Stimulated activated CD4-positive, alpha-beta T cell treated with anti-CD3 and anti-CD28 coated beads, Interleukin-1b, Interleukin-23, amount 100 ng/mL, for 1 hour (primary cell): ENCODE measurements around the gene TRIM39.
"Not testable (repeated sequence)": the region's sequence is repeated elsewhere in the genome, so short reads cannot be mapped to it uniquely, and the experiment has no call there.

Experiments
- DNase-seq, 2 donors: peaks; one replicate each; pipeline ENCODE4 v3.0.0-alpha.2; 2020; ENCODE audit warnings: low read depth in 2 of 2

Gene TRIM39

GRCh38 chr6:30326526-30327231 lies at the start of gene TRIM39:
TRIM39 (plus strand) TSS chr6:30326927; CDS start chr6:30329318, 2,391 bp downstream.
- DNase-seq = peak; percentile 60 to 72

DNA sequence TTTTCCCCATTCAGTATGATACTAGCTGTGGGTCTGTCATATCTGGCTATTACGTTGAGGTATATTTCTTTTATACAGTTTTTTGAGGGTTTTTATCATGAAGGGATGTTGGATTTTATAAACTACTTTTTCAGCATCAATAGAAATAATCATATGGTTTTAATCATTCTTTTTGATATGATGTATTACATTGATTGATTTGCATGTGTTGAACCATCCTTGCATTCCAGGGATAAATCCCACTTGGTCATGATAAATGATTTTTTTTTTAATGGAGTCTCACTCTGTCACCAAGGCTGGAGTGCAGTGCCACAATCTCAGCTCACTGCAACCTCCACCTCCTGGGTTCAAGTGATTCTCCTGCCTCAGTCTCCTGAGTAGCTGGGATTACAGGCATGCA lies 45.7 kb upstream of the TRIM39 start:
- not testable (repeated sequence) for DNase-seq

DNA sequence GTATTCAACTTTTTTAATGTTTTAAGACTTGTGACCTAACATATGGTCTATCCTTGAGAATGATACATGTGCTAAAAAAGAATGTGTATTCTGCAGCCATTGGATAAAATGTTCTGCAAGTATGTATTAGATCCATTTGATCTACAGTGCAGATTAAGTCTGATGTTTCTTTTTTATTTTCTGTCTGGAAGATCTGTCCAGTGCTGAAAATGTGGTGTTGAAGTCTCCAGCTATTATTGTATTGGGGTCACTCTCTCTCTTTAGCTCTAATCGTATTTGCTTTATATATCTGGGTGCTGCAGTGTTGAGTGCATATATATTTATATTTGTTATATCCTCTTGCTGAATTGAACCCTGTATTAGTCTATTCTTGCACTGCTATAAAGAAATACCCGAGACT lies 44.2 kb upstream of the TRIM39 start:
- no peak for DNase-seq

GRCh38 chr6:30283761-30284160 lies 43.0 kb upstream of the TRIM39 start:
- no peak for DNase-seq

GRCh38 chr6:30287139-30287538 lies 39.6 kb upstream of the TRIM39 start:
- DNase-seq = no peak

DNA sequence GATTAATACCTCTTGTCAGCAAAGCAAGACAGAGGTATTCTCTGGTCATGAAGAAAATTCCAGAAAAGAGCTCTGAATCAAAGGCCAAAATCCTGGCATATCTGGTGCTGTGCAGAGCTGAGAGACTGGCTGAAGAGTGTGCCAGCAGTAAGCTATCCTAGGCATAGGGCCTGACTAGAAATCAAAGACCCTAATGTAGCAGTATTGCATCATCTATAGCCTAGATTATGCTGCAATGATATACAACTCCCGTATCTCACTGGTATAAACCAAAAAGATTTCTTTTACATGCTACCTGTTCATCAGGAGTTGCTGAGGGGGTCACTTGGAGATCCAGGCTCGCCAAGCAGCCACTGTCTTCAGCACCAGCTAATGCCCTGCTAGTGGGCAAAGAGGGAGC lies 30.9 kb upstream of the TRIM39 start:
- DNase-seq = no peak

DNA sequence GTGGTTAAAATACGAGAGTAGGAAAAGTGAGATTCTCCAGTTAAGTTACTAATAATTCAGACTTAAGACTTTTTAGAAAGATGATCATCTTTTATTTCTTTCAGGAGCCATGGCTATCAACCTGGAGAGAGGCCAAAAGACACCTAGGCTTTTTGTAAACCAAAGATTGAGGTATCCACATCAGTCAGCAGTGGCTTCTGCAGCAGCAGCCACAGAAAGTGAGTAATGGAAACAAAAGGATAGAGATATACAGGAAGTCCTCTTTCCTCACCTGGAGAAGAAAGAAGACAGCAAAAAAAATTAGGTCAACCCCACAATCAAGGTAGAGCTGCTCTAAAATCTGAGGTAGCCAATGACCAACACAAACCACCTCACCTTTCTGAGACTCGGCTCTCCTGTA lies 22.7 kb upstream of the TRIM39 start:
- no peak for DNase-seq

DNA sequence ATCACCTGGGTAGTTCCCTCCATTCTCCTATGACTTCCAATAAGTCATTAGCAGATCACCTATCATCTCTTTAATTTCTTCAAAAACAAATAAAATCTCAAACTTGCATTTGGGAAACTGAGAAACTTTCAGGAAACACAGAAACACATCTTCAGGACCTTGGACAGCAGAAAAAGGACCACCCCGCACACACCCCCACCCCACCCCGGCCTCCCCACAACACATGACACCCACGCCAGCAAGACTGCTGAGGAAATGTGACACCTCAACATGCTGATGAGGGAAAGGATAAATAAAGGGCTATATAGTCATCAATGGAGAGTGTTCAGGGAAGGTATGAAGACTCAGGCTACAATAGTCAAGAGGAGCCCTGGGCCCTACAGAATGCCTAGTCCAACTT lies 15.6 kb upstream of the TRIM39 start:
- DNase-seq = no peak

DNA sequence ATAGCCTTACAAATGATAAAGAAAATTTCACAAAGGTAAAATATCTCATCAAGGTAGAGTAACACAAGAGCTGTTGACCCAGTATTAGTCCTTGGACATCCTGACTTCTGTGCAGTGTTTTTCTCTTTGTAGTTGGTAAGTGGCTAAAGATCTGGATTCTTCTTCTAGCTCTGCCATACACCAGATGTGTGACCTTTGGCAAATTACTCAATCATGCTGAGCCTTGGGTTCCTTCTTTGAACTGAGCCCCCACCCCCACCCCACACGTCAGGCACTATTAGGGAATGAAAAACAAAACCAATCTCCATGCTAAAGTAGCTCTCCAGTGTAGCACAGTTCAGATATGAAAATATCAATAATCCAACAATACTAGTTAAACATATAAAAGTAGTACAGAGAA lies 15.1 kb upstream of the TRIM39 start:
- DNase-seq = no peak

- no peak for DNase-seq
Observed at GRCh38 chr6:30312266-30312665, 14.5 kb upstream of the TRIM39 start.

DNA sequence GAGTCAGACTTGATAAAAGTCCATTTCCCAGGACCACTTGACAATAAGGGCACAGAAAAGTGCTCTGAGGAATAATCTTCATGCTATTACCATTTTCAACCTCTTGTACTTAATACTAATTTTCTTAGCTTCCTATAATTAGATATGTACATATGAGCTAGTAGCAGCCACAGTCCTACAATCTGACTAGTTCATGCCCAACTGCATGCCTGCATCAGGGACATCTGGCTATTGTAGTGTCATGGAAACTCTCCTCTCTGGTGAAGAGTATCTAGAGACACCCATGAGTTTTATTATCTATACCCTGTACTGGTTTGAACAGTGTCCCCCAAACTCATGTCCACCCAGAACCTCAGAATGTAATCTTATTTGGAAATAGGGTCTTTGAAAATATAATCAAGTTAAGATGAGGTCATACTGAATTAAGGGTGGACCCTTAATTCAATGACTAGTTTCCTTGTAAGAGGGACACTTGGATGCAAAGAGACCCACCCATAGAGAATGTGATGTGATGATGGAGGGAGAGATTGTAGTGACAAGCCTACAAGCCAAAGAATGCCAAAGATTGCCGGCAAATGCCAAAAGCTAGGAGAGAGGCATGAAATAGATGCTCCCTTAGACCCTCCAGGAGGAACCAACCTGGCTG lies 13.9 kb upstream of the TRIM39 start:
- DNase-seq = no peak

GRCh38 chr6:30315156-30315555 lies 11.6 kb upstream of the TRIM39 start:
- no peak for DNase-seq

GRCh38 chr6:30317913-30318589 lies 8.7 kb upstream of the TRIM39 start:
- DNase-seq = no peak

DNA sequence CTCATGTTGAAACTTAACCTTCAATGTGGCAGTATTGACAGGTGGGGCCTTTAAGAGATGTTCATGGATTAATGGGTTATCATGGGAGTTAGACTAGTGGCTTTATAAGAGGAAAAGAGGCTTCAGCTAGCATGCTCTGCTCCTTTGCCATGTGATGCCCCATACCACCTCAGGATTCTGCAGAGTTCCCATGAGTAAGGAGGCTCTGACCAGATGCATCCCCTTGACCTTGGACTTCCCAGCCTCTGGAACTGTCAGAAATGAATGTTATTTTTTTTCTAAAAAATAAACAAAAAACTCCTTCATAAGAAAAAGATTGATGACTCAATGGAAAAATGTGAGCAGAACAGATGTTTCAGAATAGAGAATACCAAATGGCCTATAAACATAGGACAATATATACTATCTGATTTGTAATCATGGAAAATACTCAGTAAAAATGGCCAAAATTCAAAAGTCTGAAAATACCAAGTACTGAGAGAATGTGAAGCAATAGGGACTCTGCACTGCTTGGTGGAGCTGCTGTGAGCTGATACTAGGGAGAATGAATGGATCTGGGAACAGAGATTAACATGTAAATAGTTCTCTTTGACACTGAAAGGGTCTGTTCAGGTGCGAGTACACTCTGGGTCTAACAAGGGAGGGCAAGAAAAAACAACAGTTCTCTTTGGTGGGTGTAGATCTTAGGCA lies 7.4 kb upstream of the TRIM39 start:
- DNase-seq = no peak

DNA sequence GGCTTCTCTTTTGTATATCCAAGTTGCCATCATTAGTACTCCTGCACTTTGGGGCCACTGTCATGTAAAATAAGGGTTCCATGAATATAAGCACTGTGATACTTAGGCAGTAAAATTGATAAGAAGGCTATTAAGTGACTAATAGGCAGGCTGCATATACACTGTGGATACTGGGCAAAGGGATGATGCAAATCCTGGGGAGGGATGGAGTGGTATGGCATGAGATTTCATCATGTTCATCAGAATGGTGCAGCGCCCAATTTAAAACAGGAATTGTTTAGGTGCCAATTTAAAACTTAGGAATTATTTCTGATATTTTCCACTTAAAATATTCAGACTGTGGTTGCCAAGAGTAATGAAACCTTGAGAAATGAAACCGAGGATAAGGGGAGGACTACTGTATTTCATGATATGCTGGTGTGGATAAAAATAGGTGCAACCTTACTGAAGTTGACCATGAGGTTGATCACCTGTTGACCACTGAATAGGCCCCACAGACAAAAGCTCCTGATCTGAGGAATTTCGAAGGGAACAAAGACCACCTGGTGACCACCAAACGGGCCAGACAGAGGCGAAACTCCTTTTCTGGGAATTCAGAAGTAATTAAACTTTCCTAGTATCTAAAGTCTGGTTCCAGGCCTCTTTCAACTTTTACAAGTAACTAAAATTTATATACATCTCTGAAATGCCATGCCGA lies 4.9 kb upstream of the TRIM39 start:
- no peak for DNase-seq

DNA sequence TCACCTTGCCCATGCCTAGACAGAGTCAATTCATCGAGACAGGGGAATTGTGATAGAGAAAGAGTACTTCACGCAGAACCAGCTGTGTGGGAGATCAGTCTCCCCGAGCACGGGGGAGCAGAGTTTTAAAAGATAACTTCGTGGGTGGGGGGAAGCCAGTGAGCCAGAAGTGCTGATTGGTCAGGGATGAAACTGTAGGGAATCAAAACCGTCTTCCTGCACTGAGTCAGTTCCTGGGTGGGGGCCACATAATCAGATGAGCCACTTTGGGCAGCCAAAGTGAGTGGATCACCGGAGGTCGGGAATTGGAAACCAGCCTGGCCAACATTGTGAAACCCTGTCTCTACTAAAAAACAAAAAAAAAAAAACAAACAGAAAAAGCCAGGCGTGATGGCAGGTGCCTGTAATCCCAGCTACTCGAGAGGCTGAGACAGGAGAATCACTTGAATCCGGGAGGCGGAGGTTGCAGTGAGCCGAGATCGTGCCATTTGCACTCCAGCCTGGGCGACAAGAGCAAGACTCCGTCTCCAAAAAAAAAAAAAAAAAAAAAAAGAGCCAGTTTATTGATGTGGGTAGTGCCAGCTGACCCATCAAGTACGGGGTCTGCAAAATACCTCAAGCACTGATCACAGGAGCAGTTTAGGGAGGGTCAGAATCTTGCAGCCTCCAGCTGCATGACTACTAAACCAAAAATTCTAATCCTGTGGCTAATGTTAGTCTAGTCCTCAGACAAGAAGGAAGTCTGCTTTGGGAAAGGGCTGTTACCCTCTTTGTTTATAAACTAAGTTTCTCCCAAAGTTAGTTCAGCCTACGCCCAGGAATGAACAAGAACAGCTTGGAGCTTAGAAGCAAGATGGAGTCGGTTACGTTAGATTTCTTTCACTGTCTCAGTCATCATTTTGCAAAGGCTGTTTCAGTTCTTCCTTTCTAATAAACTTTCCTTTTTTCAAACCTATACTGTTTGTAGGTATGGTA lies 3.9 kb upstream of the TRIM39 start:
- no peak for DNase-seq

- DNase-seq = no peak
Observed at GRCh38 chr6:30323806-30324205, 2.9 kb upstream of the TRIM39 start.

DNA sequence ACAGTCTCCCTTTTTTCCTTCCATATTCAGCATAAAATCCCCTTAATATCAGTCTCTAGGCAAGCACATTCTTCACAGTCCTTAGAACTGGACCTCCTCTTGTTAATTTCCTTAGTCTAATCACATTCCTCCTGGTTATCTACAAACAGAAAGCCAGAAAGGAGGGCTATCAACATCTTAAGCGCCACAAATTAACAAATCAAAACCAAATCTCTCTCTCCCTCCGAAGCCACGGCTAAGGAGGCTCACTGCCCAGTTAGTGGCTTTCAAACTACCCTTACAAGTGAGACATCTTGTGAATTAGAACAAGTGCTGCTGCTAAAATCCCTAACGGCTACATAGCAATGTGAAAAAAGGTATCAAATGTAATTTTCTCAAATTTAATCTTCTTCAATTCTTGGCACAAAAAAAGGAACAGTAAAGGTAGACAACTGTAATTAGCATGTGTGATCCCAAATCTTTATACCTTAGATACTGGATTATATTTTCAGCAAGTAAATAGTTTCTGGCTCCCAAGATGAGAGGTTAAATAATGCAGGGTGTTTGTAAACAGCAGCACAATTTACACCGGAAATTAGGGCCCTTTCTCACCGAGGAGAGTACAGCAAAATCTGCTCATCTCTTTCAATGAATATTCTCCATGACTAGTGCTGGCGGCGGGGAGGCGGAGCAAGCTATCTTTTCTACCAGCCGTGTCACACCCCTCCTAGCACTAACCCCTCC lies 1.4 kb upstream of the TRIM39 start:
- peak in 1 of 2 donors; percentile 62 for DNase-seq

DNA sequence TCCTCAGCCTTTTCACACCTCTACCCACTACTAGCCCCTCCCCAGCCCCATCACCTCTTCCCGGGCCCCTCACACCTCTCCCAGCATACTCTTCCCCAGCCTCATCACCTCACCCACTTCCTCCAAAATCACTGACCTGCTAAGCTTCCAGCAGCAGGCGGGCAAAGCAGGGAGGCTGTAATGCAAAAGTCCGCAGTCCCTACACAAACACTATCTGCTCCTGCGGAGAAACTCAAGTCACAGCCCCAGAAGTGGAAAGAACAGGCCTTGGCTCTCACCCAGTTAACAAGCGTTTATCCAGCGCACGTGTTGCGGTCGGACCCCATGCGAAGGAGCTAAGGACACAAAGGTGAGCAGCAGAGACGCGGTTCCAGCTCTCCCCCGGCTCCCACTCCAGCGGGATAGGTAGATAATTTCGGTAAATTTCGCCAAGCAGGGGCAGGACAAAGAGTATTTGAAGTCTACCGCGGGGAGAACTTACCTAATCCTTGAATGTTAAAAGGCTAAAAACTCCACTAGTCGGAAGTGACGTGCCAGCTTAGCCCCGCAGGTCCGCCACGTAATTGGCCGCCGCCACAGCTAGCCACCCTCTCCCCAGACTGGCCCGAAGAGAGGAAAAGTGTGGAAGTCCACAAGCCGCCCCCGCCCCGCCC lies 728 bp upstream of the TRIM39 start:
- peak; percentile 7 to 65 for DNase-seq
